Left lobe of liver (tissue), 2 donors: ENCODE data around the gene CPA2. TPM values are rescaled to one million over a fixed set of nuclear protein-coding genes. Genes with fewer than 3 reads are reported as not detected.
A peak's percentile ranks its signal among the peaks of the same experiment; 100 is the strongest.
"Not testable (repeated sequence)": the region's sequence is repeated elsewhere in the genome, so short reads cannot be mapped to it uniquely, and the experiment has no call there.

Source experiments
- ATAC-seq: fragments of 200-7000 bp; cut with Tn5 transposase; one replicate; pipeline ENCODE4 v1.9.1; 2020; ENCODE audit warnings: mild to moderate bottlenecking, moderate library complexity
- DNase-seq: peaks from one replicate; pipeline ENCODE4 v3.0.0-alpha.2; 2020; ENCODE audit warnings: low spot score
- total RNA-seq: library from RNA; stranded (reverse); gene quantifications from one replicate; pipeline ENCODE4 v1.2.1, GENCODE V29; 2021
- donor health status: DM: no; HTN: no; CAD: no; lungs with moderate emphysema.
- donor health status: DM: no; HTN: yes; CAD: no.

The CPA2 gene
- 1.9 TPM for total RNA-seq

DNA sequence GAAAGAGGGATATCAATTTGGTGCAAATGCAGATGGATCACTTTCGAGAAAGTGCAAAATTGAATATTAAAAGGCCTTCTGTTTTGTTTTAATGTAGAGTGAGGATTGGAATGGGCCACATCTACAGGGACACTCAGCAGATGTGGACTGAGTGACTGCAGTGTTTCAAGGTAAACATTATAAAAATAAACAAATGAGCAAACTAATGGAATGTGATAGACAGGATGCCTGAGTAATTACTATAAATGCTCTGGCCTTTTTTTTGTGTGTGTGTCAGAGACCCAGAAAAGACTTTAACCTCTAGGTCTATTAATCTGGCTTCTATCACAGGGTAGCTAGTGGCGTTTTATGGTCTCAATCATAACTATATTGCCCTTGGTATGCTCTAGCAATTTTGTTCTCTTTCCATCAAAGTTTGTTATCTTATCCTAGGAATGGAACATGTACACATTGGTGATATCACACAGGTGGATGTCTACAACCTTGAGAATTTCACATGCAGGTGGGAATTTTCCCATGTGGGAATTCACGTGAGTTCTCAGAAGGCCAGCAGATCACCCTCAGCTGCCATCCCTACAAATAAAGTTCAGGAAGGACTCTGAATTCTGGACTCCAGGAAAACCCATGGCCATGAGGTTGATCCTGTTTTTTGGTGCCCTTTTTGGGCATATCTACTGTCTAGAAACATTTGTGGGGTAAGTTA lies at the start of gene CPA2:
Gene CPA2, plus strand, starts transcription at position 606 of the 703 bp plus-strand sequence. Its CDS starts 19 bp downstream, at position 625.
- no peak for ATAC-seq
- DNase-seq, result no peak

DNA sequence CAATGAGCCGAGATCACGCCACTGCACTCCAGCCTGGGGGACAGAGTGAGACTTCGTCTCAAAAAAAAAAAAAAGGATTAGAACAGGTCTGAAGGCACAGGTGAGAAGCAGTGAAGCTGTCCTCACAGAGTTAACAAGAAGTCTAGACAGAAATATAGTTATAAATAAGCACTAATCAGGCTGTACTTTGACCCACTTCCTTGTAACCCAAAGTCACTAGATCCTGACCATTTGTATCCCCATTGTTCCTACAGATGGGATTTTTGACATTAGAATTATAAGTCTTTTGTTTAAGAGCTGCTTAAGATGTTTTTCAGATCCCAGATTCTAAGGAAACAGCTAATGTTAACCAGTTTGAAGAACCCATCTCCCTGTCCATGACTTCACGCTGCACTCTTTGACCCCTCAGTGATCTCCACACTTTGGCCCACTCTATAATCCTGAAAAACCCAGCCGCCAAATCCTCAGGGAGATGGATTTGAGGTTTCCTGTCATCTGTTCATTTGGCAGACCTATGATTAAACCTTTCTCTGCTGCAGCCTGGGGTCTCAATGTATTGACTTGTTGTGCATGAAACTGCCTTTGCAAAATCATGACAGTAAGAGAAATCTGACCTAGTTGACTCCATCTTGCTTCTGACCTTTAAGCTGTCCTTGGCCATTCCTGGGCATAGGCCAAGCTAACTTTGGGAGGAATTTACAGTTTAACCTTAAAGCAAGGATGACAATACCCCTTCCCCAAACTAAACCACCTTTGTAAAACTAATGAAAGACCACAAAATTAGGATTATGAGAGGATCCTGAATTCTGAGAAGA lies 47.6 kb upstream of the CPA2 start:
- no peak for DNase-seq
- ATAC-seq, result no peak

DNA sequence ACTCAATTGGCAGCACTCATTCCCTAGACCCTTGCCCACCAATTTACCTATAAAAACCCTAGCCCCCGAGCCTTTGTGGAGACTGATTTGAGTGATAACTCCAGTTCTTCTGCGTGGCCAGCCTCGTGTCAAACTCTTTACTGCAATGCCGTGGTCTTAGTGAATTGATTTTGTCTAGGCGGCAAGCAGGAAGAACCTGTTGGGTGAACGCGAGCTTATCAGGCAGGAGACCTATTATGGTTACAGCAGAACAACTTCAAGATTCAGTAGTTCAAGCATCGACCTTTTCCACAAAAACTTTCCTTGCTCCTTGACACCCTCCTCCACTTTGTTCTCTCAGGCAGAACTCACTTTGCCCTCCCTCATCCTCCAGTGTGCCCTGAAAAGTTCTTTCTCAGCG lies 46.8 kb upstream of the CPA2 start:
- DNase-seq, result no peak
- ATAC-seq, result no peak

DNA sequence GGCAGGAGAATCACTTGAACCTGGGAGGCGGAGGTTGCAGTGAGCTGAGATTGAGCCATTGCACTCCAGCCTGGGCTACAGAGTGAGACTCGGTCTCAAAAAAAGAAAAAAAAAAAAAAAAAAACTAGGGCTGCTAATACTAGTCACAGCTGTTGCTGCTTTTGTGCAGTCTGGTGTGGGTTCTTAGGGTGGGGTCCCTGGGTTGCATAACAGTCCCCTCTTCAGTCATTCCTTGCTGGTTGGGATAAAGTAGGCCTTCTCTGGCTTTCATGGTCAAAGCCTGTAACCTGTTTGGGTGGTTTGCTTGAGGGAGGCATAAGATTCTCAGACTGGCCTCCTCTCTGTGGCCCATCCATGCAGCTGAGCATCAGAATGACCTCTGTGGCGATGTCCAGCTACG lies 44.9 kb upstream of the CPA2 start:
- DNase-seq (no peak), ATAC-seq (no peak)

DNA sequence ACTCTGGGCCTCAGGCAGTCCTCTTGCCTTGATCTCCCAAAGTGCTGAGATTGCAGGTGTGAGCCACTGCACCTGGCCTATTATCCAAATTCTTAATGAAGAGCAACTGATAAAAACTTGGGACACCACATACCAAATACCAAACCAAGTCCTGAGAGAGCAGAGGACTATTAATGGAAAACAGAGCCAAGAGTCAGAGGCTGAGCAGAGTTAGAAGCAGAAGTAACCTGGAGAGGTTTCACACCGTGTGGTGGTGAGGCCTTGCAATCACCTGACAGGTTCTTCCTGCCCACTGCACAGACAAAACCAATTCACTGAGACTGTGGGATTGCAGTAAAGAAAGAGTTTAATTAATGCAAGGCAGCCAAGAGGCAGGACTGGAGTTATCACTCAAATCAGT lies 43.0 kb upstream of the CPA2 start:
- no peak for ATAC-seq
- no peak for DNase-seq

DNA sequence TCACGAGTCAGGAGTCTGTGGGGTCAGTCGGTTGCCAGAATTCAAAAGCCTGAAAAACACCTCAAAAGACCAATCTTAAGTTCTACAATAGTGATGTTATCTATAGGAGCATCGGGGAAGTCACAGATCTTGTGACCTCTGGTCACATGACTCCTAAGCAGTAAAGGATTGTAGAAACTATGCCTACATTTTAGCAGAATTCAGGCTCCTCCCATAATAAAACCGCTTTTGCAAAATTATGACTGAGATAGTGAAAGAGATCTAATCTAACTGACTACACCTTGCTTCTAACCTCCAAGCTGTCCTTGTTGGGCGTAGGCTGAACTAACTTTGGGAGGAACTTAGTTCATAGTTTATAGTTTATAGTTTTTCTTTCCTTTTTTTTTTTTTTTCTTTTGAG lies 42.5 kb upstream of the CPA2 start:
- ATAC-seq (no peak), DNase-seq (no peak)

DNA sequence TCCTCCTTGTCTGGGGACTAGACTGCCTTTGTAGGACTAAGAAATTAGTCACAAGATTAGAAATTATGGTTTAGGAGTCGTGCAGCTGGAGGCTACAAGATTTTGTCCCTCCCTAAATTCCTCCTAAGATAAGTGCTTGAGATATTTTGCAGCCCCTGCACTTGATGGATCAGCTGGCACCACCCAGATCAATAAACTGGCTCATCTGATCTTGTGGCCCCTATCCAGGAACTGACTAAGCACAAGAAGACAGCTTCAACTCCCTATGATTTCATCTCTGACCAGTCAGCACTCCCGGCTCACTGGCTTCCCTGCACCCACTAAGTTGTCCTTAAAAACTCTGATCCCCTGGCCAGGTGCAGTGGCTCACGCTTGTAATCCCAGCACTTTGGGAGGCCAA lies 41.7 kb upstream of the CPA2 start:
- ATAC-seq, DNase-seq: not testable (repeated sequence)

DNA sequence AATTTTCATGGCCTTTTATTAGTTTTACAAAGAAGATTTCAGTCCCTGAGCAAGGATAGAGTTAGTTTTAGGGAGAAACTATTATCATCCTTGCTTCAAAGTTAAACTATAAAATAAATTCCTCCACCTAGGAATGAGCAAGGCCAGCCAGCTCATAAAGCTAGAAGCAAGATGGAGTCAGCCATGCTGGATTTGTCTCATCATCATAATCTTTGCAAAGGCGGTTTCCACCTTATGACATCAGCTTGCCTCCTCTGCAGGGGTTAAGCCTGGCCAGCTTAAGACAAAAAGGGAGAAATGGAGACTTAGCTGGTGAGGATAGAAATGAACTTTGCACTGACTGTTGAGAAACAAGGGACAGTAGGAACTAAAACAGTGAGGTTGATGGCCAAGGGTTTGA lies 40.3 kb upstream of the CPA2 start:
- ATAC-seq (no peak), DNase-seq (no peak)

DNA sequence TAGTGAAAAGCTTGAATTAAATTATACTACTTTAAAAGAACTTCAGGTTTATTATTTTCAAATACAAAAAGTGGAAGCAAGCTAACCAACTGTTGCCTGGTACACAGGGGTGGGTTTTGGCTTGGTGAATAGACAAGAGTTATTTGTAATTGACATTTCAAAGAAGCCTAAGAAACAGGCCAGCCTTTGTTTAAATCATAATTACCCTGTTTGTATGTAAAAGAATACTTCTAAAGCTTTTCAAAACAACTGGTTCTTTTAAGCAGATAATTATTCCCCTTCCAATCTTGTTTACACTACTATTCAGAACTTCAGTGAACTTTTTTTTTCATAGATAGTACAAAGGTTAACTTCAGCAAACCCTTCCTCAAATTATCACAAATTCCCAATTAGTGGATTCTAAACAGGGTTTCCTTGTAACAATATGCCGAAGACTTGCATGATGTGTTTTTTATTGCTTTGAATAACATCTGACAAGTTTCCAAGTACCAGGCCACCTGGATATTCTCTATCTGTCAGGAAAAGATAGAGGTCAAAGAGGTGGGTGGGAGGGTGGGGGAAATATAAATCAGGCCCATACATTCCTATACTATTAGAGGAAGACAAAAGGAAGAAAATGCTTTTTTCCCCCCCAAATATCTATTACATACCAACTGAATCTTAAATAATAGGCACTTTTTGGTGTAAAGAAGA lies 38.6 kb upstream of the CPA2 start:
- no peak for ATAC-seq
- no peak for DNase-seq

GRCh38 chr7:130228840-130229502 lies 37.7 kb upstream of the CPA2 start:
- no peak for ATAC-seq
- no peak for DNase-seq

DNA sequence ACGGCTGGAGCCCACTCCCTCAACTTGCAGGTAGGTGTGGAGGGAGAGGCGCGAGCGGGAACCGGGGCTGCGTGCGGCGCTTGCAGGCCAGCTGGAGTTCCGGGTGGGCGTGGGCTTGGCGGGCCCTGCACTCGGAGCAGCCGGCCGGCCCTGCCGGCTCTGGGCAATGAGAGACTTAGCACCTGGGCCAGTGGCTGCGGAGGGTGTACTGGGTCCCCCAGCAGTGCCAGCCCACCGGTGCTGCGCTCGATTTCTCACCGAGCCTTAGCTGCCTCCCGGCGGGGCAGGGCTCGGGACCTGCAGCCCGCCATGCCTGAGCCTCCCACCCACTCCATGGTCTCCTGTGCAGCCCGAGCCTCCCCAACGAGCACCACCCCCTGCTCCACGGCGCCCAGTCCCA lies 36.7 kb upstream of the CPA2 start:
- not testable (repeated sequence) for DNase-seq, ATAC-seq

DNA sequence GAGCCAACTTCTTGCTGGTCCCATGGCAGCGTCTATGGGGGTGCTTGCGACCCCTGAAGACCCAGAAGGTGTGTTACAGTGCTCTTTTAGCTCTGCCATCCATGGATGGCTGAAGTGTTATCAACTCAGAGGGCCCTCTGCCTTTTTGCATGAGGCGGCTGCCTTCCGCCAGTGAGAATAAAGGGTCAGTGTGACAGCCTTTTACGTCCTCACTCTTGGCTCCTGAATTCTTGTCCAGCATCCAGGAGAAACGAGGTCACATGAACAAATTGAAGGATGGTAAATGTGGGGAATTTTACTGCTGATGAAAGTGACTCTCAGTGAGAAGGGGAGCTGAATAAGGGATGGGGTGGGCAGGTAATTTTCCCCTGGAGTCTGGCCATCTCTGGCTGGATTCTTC lies 34.9 kb upstream of the CPA2 start:
- ATAC-seq, result no peak
- DNase-seq, result no peak

DNA sequence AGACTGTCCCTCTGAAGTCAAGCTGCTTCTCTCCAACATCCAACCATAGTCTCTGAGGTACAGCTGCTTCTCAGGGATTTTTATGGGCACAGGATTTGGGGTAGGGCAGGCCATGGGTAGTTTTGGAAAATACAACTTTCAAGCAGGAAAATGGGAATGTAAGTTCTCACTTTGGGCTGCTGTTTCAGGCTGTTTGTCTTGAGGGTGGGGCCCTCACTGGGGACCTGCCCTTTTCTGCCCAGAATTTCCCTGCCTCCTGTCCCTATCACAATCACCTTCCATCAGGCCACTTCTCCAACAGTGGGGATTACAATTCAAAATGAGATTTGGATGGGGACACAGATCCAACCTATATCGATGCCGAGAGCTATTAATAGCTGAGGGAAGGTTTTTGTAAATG lies 34.5 kb upstream of the CPA2 start:
- DNase-seq (no peak), ATAC-seq (no peak)

GRCh38 chr7:130234078-130234477 lies 32.6 kb upstream of the CPA2 start:
- ATAC-seq, result no peak
- no peak for DNase-seq

DNA sequence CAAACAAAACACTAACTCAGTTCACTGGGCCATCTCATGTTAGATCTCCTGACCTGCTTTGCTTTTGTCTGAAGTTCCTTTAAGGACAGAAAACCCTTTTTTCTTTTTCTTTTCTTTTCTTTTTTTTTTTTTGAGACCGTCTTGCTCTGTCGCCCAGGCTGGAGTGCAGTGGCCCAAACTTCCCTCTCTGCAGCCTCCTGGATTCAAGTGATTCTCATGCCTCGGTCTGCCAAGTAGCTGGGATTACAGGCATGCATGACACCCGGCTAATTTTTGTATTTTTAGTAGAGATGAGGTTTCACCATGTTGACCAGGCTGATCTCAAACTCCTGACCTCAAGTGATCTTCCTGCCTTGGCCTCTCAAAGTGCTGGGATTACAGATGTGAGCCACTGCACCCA lies 30.3 kb upstream of the CPA2 start:
- ATAC-seq, DNase-seq: not testable (repeated sequence)

GRCh38 chr7:130240240-130240639 lies 26.4 kb upstream of the CPA2 start:
- DNase-seq, result no peak
- ATAC-seq, result no peak

GRCh38 chr7:130242198-130243014 lies 24.3 kb upstream of the CPA2 start:
- DNase-seq (peak; percentile 67), ATAC-seq (peak; percentile 99)

GRCh38 chr7:130243486-130243885 lies 23.2 kb upstream of the CPA2 start:
- not testable (repeated sequence) for DNase-seq, ATAC-seq

DNA sequence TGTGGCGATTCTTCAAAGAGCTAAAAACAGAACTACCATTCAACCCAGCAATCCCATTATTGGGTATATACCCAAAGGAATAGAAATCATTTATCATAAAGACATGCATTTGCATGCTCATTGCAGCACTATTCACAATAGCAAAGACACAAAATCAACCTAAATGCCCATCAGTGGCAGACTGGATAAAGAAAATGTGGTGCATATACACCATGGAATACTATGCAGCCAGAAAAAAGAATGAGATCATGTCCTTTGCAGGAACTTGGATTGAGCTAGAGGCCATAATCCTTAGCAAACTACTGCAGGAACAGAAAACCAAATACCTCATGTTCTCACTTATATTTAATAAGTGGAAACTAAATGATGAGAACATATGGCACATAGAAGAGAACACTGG lies 20.2 kb upstream of the CPA2 start:
- not testable (repeated sequence) for DNase-seq, ATAC-seq

- DNase-seq, ATAC-seq: not testable (repeated sequence)
Measured at GRCh38 chr7:130248842-130249241, 17.8 kb upstream of the CPA2 start.
